MG63 (cell line): ENCODE measurements around the gene UGT1A6. TPM values are rescaled to one million over a fixed set of nuclear protein-coding genes. Genes with fewer than 3 reads are reported as not detected.
"Not testable (repeated sequence)": the region's sequence is repeated elsewhere in the genome, so short reads cannot be mapped to it uniquely, and the experiment has no call there.

Experiments
- DNase-seq: peaks from one replicate; pipeline ENCODE4 v3.0.0-alpha.2; 2020
- H3K27me3 ChIP-seq: fragments of 250-450 bp; sonication (Bioruptor Pico); 2 replicates; pipeline ENCODE4 v1.5.1; 2020; ENCODE audit warnings: mild to moderate bottlenecking, moderate library complexity
- H3K36me3 ChIP-seq: fragments of 250-450 bp; sonication (Bioruptor Pico); 2 replicates; pipeline ENCODE4 v1.5.1; 2020; ENCODE audit warnings: mild to moderate bottlenecking, moderate library complexity
- H3K4me3 ChIP-seq: fragments of 250-450 bp; sonication (Bioruptor Pico); 2 replicates; pipeline ENCODE4 v1.5.1; 2020; ENCODE audit warnings: mild to moderate bottlenecking, moderate library complexity
- H3K9me3 ChIP-seq: fragments of 250-450 bp; sonication (Bioruptor Pico); 2 replicates; pipeline ENCODE4 v1.5.1; 2020; ENCODE audit warnings: mild to moderate bottlenecking, moderate library complexity
- total RNA-seq: library from RNA; depleted of rRNA; stranded (reverse); fragments of >200 nt; shearing (Covaris generic); gene quantifications from 2 replicates; pipeline ENCODE4 v1.2.3, GENCODE V29; 2014; ENCODE audit warnings: low replicate concordance

The UGT1A6 gene
- total RNA-seq, 1 experiment from 2014 or later = 0.20 TPM

GRCh38 chr2:233745073-233745755, 52.5 kb downstream of the UGT1A6 start:
- no peaks in the 10 kb centered on the region for H3K27me3 ChIP-seq
- H3K4me3 ChIP-seq = no peak overlapping the region
- peaks cover 2% of the 10 kb centered on the region for H3K9me3 ChIP-seq
- no peaks in the 10 kb centered on the region for H3K36me3 ChIP-seq
- no peak for DNase-seq

- DNase-seq, H3K27me3 ChIP-seq, H3K4me3 ChIP-seq, H3K9me3 ChIP-seq, H3K36me3 ChIP-seq: not testable (repeated sequence)
Observed at GRCh38 chr2:233745838-233746237, 53.1 kb downstream of the UGT1A6 start.

GRCh38 chr2:233746475-233747282, 54.0 kb downstream of the UGT1A6 start:
- Histone ChIP-seq H3K9me3 (peaks cover 11% of the 10 kb centered on the region), H3K4me3 (no peak overlapping the region), H3K27me3 (no peaks in the 10 kb centered on the region), H3K36me3 (no peaks in the 10 kb centered on the region)
- no peak for DNase-seq

- DNase-seq = no peak
- Histone ChIP-seq H3K4me3 (no peak overlapping the region), H3K36me3 (no peaks in the 10 kb centered on the region), H3K27me3 (no peaks in the 10 kb centered on the region), H3K9me3 (peaks cover 14% of the 10 kb centered on the region)
Observed at GRCh38 chr2:233747283-233747544, 54.5 kb downstream of the UGT1A6 start.

- not testable (repeated sequence) for H3K27me3 ChIP-seq, DNase-seq, H3K4me3 ChIP-seq, H3K36me3 ChIP-seq
- peaks cover 14% of the 10 kb centered on the region for H3K9me3 ChIP-seq
Observed at GRCh38 chr2:233750689-233751088, 58.0 kb downstream of the UGT1A6 start.

- H3K36me3 ChIP-seq, H3K4me3 ChIP-seq, H3K27me3 ChIP-seq, DNase-seq: not testable (repeated sequence)
- peaks cover 14% of the 10 kb centered on the region for H3K9me3 ChIP-seq
Observed at GRCh38 chr2:233751212-233752009, 58.7 kb downstream of the UGT1A6 start.

- no peaks in the 10 kb centered on the region for H3K36me3 ChIP-seq
- peaks cover 14% of the 10 kb centered on the region for H3K9me3 ChIP-seq
- no peaks in the 10 kb centered on the region for H3K27me3 ChIP-seq
- no peak overlapping the region for H3K4me3 ChIP-seq
- no peak for DNase-seq
Observed at GRCh38 chr2:233754872-233755611, 62.4 kb downstream of the UGT1A6 start.

GRCh38 chr2:233756429-233757081, 63.9 kb downstream of the UGT1A6 start:
- Histone ChIP-seq H3K9me3 (peaks cover 4% of the 10 kb centered on the region; the same call in 1 of the 2 replicates), H3K27me3 (no peaks in the 10 kb centered on the region), H3K4me3 (no peak overlapping the region), H3K36me3 (no peaks in the 10 kb centered on the region)
- DNase-seq = no peak

- H3K36me3 ChIP-seq = no peaks in the 10 kb centered on the region
- H3K27me3 ChIP-seq = no peaks in the 10 kb centered on the region
- no peak overlapping the region for H3K4me3 ChIP-seq
- DNase-seq = no peak
- no peaks in the 10 kb centered on the region for H3K9me3 ChIP-seq
Observed at GRCh38 chr2:233758141-233758540, 65.5 kb downstream of the UGT1A6 start.

GRCh38 chr2:233758849-233759248, 66.2 kb downstream of the UGT1A6 start:
- Histone ChIP-seq H3K9me3 (no peaks in the 10 kb centered on the region), H3K27me3 (no peaks in the 10 kb centered on the region), H3K4me3 (no peak overlapping the region), H3K36me3 (no peaks in the 10 kb centered on the region)
- DNase-seq = no peak

- Histone ChIP-seq H3K36me3 (no peaks in the 10 kb centered on the region), H3K9me3 (no peaks in the 10 kb centered on the region), H3K4me3 (no peak within 1 kb of the TSS), H3K27me3 (no peaks in the 10 kb centered on the region)
- DNase-seq = no peak
Observed at GRCh38 chr2:233760043-233760442, 67.4 kb downstream of the UGT1A6 start, which contains the start of gene UGT1A1. Gene UGT1A1, plus strand, starts transcription at chr2:233760270. Its CDS starts 18 bp downstream, at chr2:233760288.

GRCh38 chr2:233761040-233761769, 68.5 kb downstream of the UGT1A6 start:
- no peak overlapping the region for H3K4me3 ChIP-seq
- no peaks in the 10 kb centered on the region for H3K36me3 ChIP-seq
- DNase-seq = no peak
- no peaks in the 10 kb centered on the region for H3K9me3 ChIP-seq
- no peaks in the 10 kb centered on the region for H3K27me3 ChIP-seq

GRCh38 chr2:233764264-233764663, 71.6 kb downstream of the UGT1A6 start:
- no peak overlapping the region for H3K4me3 ChIP-seq
- DNase-seq = peak; percentile 80
- no peaks in the 10 kb centered on the region for H3K36me3 ChIP-seq
- no peaks in the 10 kb centered on the region for H3K9me3 ChIP-seq
- H3K27me3 ChIP-seq = no peaks in the 10 kb centered on the region

GRCh38 chr2:233764761-233765160, 72.1 kb downstream of the UGT1A6 start:
- no peak overlapping the region for H3K4me3 ChIP-seq

GRCh38 chr2:233766416-233766815, 73.7 kb downstream of the UGT1A6 start:
- no peak overlapping the region for H3K4me3 ChIP-seq
- no peaks in the 10 kb centered on the region for H3K27me3 ChIP-seq
- no peak for DNase-seq
- no peaks in the 10 kb centered on the region for H3K9me3 ChIP-seq
- H3K36me3 ChIP-seq = no peaks in the 10 kb centered on the region

More at GRCh38 chr2:233764761-233765160, 72.1 kb downstream of the UGT1A6 start:
- no peaks in the 10 kb centered on the region for H3K9me3 ChIP-seq
- peak; percentile 25 for DNase-seq
- H3K27me3 ChIP-seq = no peaks in the 10 kb centered on the region
- H3K36me3 ChIP-seq = no peaks in the 10 kb centered on the region

- Histone ChIP-seq H3K4me3 (no peak overlapping the region), H3K36me3 (no peaks in the 10 kb centered on the region), H3K27me3 (no peaks in the 10 kb centered on the region), H3K9me3 (no peaks in the 10 kb centered on the region)
- no peak for DNase-seq
Observed at GRCh38 chr2:233768076-233768475, 75.4 kb downstream of the UGT1A6 start.
